ENCODE measurements around the gene MAFG.
"Not testable (repeated sequence)": the region's sequence is repeated elsewhere in the genome, so short reads cannot be mapped to it uniquely, and the experiment has no call there.

Gene MAFG

GRCh38 chr17:81921537-81921862, 6.0 kb downstream of the MAFG start:
- Histone ChIP-seq H3K36me3 (peaks cover 8 to 42% (median 19%) of the 10 kb centered on the region in 3 donors), H3K27me3 (no peaks in the 10 kb centered on the region), H3K9me3 (no peaks in the 10 kb centered on the region), H3K27ac (no peak overlapping the region), H3K4me3 (no peak overlapping the region), H3K4me1 (peaks cover 10 to 70% (median 54%) of the 10 kb centered on the region in 4 donors)
- TF ChIP-seq CTCF (IDR thresholded peaks at IDR 0.05), result no peak
- intact Hi-C loops (cut with DNase I; ENCODE audit: low total_unique reads), result no loop called here
- DNase-seq, result no peak

GRCh38 chr17:81920612-81921536, 6.7 kb downstream of the MAFG start:
- DNase-seq, result no peak
- Histone ChIP-seq H3K27ac (no peak overlapping the region), H3K4me3 (no peak overlapping the region)

GRCh38 chr17:81918832-81919545, 8.5 kb downstream of the MAFG start:
- Histone ChIP-seq H3K4me3 (no peak overlapping the region), H3K9me3 (no peaks in the 10 kb centered on the region), H3K4me1 (peaks cover 4 to 56% (median 31%) of the 10 kb centered on the region in 4 donors), H3K36me3 (peaks cover 24 to 63% (median 39%) of the 10 kb centered on the region in 3 donors), H3K27me3 (no peaks in the 10 kb centered on the region), H3K27ac (peak overlapping the region in 1 of 2 donors; percentile 56)
- TF ChIP-seq CTCF (IDR thresholded peaks at IDR 0.05), result no peak
- no peak for DNase-seq
- intact Hi-C loops (cut with DNase I; ENCODE audit: low total_unique reads), result no loop called here

More at GRCh38 chr17:81920612-81921536, 6.7 kb downstream of the MAFG start:
- Histone ChIP-seq H3K27me3 (no peaks in the 10 kb centered on the region), H3K4me1 (peaks cover 4 to 71% (median 49%) of the 10 kb centered on the region in 4 donors), H3K9me3 (no peaks in the 10 kb centered on the region), H3K36me3 (peaks cover 8 to 44% (median 20%) of the 10 kb centered on the region in 3 donors)
- TF ChIP-seq CTCF (IDR thresholded peaks at IDR 0.05), result no peak
- intact Hi-C loops (cut with DNase I; ENCODE audit: low total_unique reads), result no loop called here

- peak overlapping the region; percentile 56 to 74 for H3K27ac ChIP-seq
- peaks cover 0 to 49% (median 24%) of the 10 kb centered on the region in 4 donors for H3K4me1 ChIP-seq
- peak overlapping the region; percentile 66 to 71 for H3K4me3 ChIP-seq
- intact Hi-C loops (cut with DNase I; ENCODE audit: low total_unique reads); DNase-seq; H3K27me3 ChIP-seq; H3K9me3 ChIP-seq: not testable (repeated sequence)
- H3K36me3 ChIP-seq, result peaks cover 31 to 70% (median 46%) of the 10 kb centered on the region in 3 donors
These were observed 9.2 kb downstream of the MAFG start for GRCh38 chr17:81918333-81918669.

- no peaks in the 10 kb centered on the region for H3K9me3 ChIP-seq
- peak within 1 kb of the TSS; percentile 56 to 74 for H3K27ac ChIP-seq
- intact Hi-C loops (cut with DNase I; ENCODE audit: low total_unique reads), result no loop called here
- peaks cover 33 to 73% (median 48%) of the 10 kb centered on the region in 3 donors for H3K36me3 ChIP-seq
- peak within 1 kb of the TSS; percentile 66 to 71 for H3K4me3 ChIP-seq
- peaks cover 0 to 44% (median 18%) of the 10 kb centered on the region in 4 donors for H3K4me1 ChIP-seq
- peak; percentile 48 to 87 for DNase-seq
- no peaks in the 10 kb centered on the region for H3K27me3 ChIP-seq
- TF ChIP-seq CTCF (IDR thresholded peaks at IDR 0.05), result no peak
These were observed 9.8 kb downstream of the MAFG start, which contains the start of gene SIRT7 for GRCh38 chr17:81917565-81918332. TSS of gene SIRT7 (minus strand) at chr17:81918176. CDS start at chr17:81918131, 45 bp downstream.
